ENCODE data around the gene PTPN20. TPM values are rescaled to one million over a fixed set of nuclear protein-coding genes. Genes with fewer than 3 reads are reported as not detected.

Gene PTPN20
- total RNA-seq, 1 experiment from 2014 or later = not detected

DNA sequence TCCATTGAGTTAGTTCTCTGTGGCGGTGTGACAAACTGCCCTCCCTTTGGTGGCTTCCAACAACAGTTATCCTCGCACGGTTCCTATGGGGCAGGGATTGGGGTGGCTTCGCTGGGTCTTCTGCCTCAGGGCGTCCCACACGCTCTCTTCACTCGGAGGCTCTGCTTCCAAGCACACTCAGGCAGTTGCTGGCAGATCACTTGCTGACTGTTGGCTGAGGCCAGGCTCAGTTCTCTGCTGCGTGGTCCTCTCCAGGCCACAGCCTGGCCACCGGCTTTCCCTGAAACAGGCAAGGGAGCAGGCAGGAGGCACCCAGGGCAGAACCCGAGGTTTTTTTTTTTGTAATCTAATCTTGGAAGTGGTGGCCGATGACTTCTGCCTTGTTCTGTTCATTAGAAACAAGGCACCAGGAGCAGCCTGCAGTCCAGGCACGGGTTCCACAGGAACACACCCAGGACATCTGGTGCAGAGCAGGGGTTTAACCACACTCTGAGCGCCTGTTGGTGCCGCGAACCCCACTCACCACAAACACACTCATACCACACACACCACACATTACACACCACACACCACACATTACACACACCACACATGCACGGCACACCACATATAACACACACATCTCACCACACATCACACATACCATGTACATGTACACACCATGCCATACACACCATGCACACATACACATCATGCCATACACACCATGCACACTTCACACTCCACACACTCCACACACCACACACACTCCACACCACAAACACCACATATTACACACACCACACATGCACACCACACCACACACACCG is 112.2 kb downstream of the PTPN20 start:
- H3K4me3 ChIP-seq (ENCODE audit: low read depth, low read length) = no peak overlapping the region
- no peaks in the 10 kb centered on the region for H3K36me3 ChIP-seq (ENCODE audit: control insufficient read depth, insufficient read depth, low read length)
- BruUV-seq (replicated peaks) = no TSS peak
- peak in 1 of 2 experiments; percentile 14 for DNase-seq
- Mint-ChIP-seq H3K27me3 (ENCODE audit: insufficient read depth, unreplicated experiment) (peaks cover 4% of the 10 kb centered on the region), H3K36me3 (ENCODE audit: insufficient read depth, unreplicated experiment) (no peaks in the 10 kb centered on the region), H3K4me1 (ENCODE audit: low read depth, unreplicated experiment) (no peaks in the 10 kb centered on the region), H3K27ac (ENCODE audit: unreplicated experiment) (no peak overlapping the region), H3K4me3 (ENCODE audit: unreplicated experiment) (no peak overlapping the region), H3K9me3 (ENCODE audit: unreplicated experiment) (no peaks in the 10 kb centered on the region)
- H3K9me3 ChIP-seq = no peaks in the 10 kb centered on the region
- H3K4me1 ChIP-seq = no peaks in the 10 kb centered on the region
- no peaks in the 10 kb centered on the region for H3K27me3 ChIP-seq (replicated peaks; ENCODE audit: control insufficient read depth, insufficient read depth, low read length)
- no peak for TF ChIP-seq CTCF (IDR thresholded peaks at IDR 0.05; ENCODE audit: insufficient read depth in 1 of 2, low read depth in 1 of 2, low read length in 1 of 2, severe bottlenecking in 1 of 2, unreplicated experiment in 1 of 2)
- intact Hi-C loops (cut with micrococcal nuclease; ENCODE audit: unreplicated experiment) = loop anchor here (1.0 kb wide), 1 partner anchor 289 kb away; no protein-coding TSS in a partner anchor
- ChIA-PET CTCF (interaction anchor here (0.9 to 2.1 kb wide), 8 partner anchors 11 to 352 kb away, joined by 3 to 33 read pairs (median 6); no protein-coding TSS in a partner anchor), POLR2A (no interaction called here)

GRCh38 chr10:47024046-47024322 is 112.8 kb downstream of the PTPN20 start:
- no peaks in the 10 kb centered on the region for H3K9me3 Mint-ChIP-seq (ENCODE audit: unreplicated experiment)
- no peak overlapping the region for H3K4me3 Mint-ChIP-seq (ENCODE audit: unreplicated experiment)
- no peaks in the 10 kb centered on the region for H3K27me3 ChIP-seq (replicated peaks; ENCODE audit: control insufficient read depth, insufficient read depth, low read length)
- no peaks in the 10 kb centered on the region for H3K36me3 ChIP-seq (ENCODE audit: control insufficient read depth, insufficient read depth, low read length)
- peaks cover 4% of the 10 kb centered on the region for H3K27me3 Mint-ChIP-seq (ENCODE audit: insufficient read depth, unreplicated experiment)
- H3K4me1 ChIP-seq = no peaks in the 10 kb centered on the region
- ChIA-PET POLR2A (no interaction called here), CTCF (interaction anchor here (0.9 to 1.8 kb wide), 9 partner anchors 12 to 351 kb away, joined by 3 to 33 read pairs (median 4); partner anchors contain the start of gene GDF10)
- no peaks in the 10 kb centered on the region for H3K9me3 ChIP-seq
- no peak overlapping the region for H3K4me3 ChIP-seq (ENCODE audit: low read depth, low read length)
- no TSS peak for BruUV-seq (replicated peaks)
- no peaks in the 10 kb centered on the region for H3K4me1 Mint-ChIP-seq (ENCODE audit: low read depth, unreplicated experiment)
- no peak for DNase-seq
- no peak overlapping the region for H3K27ac Mint-ChIP-seq (ENCODE audit: unreplicated experiment)
- H3K36me3 Mint-ChIP-seq (ENCODE audit: insufficient read depth, unreplicated experiment) = no peaks in the 10 kb centered on the region
- intact Hi-C loops (cut with micrococcal nuclease; ENCODE audit: unreplicated experiment) = loop anchor here (1.0 kb wide), 1 partner anchor 288 kb away; no protein-coding TSS in a partner anchor
- no peak for TF ChIP-seq CTCF (IDR thresholded peaks at IDR 0.05; ENCODE audit: insufficient read depth in 1 of 2, low read depth in 1 of 2, low read length in 1 of 2, severe bottlenecking in 1 of 2, unreplicated experiment in 1 of 2)

GRCh38 chr10:47024399-47025252 is 113.4 kb downstream of the PTPN20 start:
- H3K36me3 Mint-ChIP-seq (ENCODE audit: insufficient read depth, unreplicated experiment) = no peaks in the 10 kb centered on the region
- no peak overlapping the region for H3K4me3 Mint-ChIP-seq (ENCODE audit: unreplicated experiment)
- TF ChIP-seq CTCF (IDR thresholded peaks at IDR 0.05; ENCODE audit: insufficient read depth in 1 of 2, low read depth in 1 of 2, low read length in 1 of 2, severe bottlenecking in 1 of 2, unreplicated experiment in 1 of 2) = peak; percentile 99
- no TSS peak for BruUV-seq (replicated peaks)
- intact Hi-C loops (cut with micrococcal nuclease; ENCODE audit: unreplicated experiment) = loop anchor here (1.0 kb wide), 1 partner anchor 288 kb away; no protein-coding TSS in a partner anchor
- H3K36me3 ChIP-seq (ENCODE audit: control insufficient read depth, insufficient read depth, low read length) = no peaks in the 10 kb centered on the region
- H3K27ac Mint-ChIP-seq (ENCODE audit: unreplicated experiment) = no peak overlapping the region
- H3K9me3 ChIP-seq = no peaks in the 10 kb centered on the region
- ChIA-PET POLR2A (no interaction called here), CTCF (interaction anchor here (0.6 to 1.8 kb wide), 20 partner anchors 8 to 472 kb away, joined by 3 to 33 read pairs (median 4); partner anchors contain the start of genes GDF10 and ZNF488)
- no peaks in the 10 kb centered on the region for H3K27me3 ChIP-seq (replicated peaks; ENCODE audit: control insufficient read depth, insufficient read depth, low read length)
- no peak overlapping the region for H3K4me3 ChIP-seq (ENCODE audit: low read depth, low read length)
- H3K9me3 Mint-ChIP-seq (ENCODE audit: unreplicated experiment) = no peaks in the 10 kb centered on the region
- no peaks in the 10 kb centered on the region for H3K4me1 Mint-ChIP-seq (ENCODE audit: low read depth, unreplicated experiment)
- H3K4me1 ChIP-seq = no peaks in the 10 kb centered on the region
- peaks cover 4% of the 10 kb centered on the region for H3K27me3 Mint-ChIP-seq (ENCODE audit: insufficient read depth, unreplicated experiment)
- DNase-seq = peak; percentile 81 to 87

Data from Caco-2 (cell line).